GM18868 (cell line): ENCODE results near the gene DNAH17.
"Not testable (repeated sequence)": the region's sequence is repeated elsewhere in the genome, so short reads cannot be mapped to it uniquely, and the experiment has no call there.

Experiments
- ATAC-seq: cut with Tn5 transposase; IDR thresholded peaks from one replicate; pipeline ENCODE4 v1.9.1; 2021; ENCODE audit warnings: mild to moderate bottlenecking, moderate library complexity; ENCODE audit not compliant: unreplicated experiment

DNAH17 gene

DNA sequence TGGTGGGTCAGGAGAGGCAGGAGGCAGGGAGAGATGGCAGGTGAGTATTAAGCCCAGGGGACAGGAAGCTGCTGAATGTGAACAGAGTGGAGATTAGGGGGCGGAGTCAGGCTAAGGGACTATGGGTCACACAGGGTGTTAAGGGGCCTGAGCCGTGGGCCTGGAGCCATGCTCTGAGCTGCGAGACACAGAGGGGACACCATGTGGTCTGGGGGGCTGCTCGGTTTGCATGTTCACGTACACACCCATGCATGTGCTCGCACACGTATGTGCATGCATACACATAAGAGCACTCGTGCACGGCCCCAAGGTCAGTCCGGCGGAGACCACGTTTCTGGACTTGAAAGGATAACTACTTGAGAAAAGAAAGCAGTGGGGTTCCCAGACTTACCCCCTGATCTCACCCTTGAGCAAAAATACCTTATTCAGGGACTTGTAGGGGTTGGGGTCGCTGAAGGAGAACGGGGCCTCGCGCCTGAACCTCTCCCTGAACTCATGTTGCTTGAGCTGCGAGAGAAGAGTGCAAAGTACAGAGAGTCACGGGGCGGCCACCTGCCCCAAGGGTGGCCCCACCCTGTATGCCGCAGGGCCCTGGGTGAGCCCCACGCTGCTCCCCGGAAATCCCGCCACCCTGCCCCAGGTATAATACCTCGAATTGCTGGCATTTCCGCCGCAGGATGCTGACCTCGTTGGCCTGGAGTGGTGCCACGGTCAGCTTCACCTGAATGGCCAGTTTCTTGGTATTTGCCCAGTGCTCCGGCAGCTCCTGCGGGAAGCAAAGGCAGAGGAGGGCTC is 50.8 kb downstream of the DNAH17 start:
- ATAC-seq, result no peak

DNA sequence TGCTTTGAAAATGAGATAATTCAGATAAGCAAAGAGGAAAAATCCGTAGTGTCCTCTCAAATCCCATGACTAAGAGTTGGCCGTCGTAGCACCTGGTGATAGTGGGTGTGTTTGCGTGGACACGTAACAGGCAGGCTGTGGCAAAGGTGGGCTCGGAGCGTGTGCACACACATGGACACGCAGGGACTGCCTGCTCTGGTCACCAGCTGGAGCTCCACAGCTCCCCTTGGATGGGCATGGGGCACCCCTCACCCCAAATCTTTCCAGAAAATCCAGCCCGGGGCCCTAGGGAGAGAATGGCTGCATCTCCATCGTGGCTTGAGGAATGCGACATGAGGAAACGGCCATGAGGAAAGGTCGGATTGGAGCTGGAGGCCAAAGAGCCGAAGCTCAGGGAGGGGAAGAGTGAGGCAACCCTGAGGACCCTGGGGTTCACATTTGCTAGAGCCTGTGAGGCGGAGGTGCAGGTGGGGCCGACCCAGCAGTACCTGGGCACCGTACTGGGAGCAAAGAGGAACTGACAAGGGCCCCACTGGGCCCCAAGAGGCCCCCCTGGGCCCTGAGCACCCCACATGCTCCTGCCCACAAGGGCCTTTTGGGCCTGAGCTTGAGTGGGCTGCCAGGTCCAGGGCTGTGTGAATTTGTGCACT is 51.6 kb downstream of the DNAH17 start:
- no peak for ATAC-seq

DNA sequence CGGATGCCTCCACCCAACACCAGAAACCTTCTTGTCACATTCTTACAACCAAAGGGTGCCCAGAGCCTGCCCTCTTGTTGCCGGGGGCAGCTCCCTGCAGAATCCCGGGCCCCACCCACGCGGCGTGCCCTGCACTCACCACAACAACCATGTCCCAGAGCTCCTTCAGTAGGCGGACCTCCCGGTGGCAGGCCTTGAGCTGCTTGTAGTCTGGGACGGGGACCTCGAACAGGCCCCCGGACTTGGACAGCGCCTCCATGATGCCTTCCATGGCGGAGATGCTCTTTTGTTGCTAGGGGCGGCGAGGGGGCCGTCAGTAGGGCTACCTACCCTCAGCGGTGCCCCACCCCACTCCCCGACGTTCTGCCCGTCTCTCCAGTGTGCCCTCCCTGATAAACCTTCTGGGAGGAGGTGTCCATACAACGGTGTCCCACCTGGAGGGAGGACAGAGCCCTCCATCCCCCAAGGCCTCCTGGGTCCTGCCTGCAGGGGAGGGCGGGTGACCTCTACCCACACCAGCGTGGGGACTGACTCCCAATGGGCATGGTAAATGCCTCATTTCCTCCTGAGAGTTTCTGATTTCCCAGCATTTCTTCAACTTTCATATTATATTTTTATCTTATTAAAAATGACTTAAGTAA is 52.2 kb downstream of the DNAH17 start:
- ATAC-seq, result no peak

- ATAC-seq, result no peak
These were observed 53.1 kb downstream of the DNAH17 start for GRCh38 chr17:78523934-78524655.

GRCh38 chr17:78522031-78522809 is 55.0 kb downstream of the DNAH17 start:
- no peak for ATAC-seq

DNA sequence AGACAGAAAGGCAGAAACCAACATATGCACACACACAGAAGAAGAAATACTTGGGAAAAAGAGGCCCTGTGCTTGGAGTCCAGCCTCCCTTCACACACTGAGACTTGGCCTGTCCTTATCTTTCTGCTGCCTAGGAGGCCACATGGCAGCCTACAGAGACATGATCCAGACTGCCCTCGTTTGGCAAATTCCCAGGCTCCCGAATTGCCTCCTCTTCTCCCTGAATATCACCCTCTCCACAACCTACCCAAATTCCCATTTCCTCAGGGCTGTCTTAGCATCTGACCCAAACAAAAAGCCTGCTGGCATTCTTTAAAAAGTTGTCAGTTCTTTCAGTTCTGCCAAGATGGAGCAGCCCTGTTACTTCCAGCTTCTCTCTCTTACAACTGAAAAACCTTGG is 59.8 kb downstream of the DNAH17 start:
- no peak for ATAC-seq

- ATAC-seq, result no peak
These were observed 61.7 kb downstream of the DNAH17 start for GRCh38 chr17:78515480-78515879.

DNA sequence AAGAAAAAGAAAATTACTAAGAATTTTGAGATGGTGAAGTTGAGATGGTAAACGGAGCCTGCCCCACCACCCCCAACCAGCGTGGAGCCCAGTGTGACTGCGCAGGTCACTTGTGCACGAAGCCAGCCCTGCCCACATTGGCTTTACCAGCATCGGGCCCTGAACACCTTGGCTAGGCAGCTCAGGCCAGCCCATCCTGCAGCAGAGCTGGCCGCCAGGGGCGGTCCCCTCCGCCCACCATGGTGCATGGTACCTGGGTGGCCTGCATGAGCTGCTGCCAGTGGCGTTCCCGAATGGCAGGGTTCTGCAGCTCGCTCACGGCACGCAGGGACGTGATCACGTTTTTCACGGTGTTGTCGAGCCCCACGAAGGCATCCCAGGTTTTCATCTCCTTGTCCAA is 62.7 kb downstream of the DNAH17 start:
- no peak for ATAC-seq

GRCh38 chr17:78512976-78513375 is 64.2 kb downstream of the DNAH17 start:
- ATAC-seq, result no peak

DNA sequence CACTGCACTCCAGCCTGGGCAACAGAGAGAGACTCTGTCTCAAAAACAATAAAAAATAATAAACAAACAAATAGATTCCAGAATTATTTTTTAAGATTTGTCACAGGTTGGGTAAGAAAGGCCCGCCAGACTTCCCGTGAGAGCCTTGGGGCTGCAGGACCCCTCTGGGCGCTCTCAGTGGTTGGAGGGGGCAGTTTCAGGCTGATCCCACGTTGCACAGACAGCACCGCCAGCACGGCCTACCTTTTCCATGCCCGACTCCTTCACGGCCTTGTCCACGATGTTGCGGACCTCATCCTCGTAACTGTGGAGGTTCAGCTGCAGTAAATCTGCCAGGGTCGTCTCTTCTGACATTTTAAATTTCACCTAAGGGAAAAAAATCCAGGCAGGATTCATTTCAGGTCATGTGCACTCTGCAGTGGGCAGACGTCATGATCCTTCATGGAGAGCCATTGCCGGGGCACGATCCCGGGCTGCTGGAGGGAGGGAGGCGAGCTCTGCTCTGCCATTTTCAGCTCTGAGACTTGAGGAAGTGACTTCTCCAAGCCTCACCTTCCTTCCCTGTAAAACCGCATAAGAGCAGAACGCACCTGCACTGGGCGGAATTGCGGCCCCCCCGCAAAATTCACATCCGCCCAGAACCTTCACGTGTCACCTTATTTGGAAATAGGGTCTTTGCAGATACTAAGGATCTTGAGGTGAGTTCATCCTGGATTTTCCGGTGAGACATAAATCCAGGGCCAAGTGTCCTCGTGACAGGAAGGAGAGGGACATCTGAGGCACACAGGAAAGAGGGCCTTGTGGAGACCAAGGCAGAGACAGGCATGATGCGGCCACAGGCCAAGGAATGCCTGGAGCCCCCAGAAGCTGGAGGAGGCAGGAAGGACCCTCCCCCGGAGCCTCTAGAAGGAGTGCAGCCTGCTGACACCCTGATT is 66.8 kb downstream of the DNAH17 start:
- ATAC-seq, result no peak

- no peak for ATAC-seq
These were observed 69.7 kb downstream of the DNAH17 start for GRCh38 chr17:78507526-78507925.

DNA sequence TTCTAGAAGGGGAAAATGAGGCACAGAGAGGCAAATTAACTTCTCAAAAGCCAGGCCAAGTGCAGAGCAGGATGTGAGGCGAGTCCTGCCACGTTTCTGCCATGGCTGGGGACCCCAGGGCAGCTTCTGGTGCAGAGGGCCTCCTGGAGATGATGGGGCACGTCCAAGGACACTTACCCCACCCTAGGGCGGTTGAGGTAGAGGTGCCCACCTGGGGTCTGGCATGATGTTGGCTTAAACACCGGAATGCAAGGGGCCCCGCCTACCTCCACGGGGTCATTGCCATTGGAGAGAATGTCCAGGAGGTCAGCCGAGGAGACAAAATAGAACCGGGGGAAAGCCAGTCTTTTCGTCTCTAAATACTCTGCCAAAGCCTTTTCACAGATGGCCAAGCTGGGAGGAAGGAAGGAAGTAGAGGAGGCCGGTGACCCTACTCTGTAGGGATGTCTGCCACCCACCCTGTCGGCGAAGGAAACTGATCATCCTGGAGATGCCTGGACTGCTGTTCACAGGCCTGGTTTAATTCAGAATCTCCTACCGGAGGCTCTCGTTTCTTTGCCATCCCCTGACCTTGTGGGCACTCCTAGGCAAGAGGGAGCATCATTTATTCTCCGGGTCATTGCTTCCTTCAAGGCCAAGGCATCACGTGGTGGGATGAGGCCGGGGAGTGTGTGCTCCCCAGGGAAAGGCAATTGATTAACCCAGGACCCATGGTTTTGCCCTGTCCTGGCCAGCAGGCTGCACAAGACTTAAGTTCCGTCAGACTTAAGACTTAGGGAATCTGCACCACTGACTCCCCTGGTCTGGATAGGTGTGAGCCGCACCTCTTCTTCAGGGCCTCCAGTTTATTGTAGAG is 70.5 kb downstream of the DNAH17 start:
- no peak for ATAC-seq

- no peak for ATAC-seq
These were observed 72.9 kb downstream of the DNAH17 start for GRCh38 chr17:78504156-78504925.

DNA sequence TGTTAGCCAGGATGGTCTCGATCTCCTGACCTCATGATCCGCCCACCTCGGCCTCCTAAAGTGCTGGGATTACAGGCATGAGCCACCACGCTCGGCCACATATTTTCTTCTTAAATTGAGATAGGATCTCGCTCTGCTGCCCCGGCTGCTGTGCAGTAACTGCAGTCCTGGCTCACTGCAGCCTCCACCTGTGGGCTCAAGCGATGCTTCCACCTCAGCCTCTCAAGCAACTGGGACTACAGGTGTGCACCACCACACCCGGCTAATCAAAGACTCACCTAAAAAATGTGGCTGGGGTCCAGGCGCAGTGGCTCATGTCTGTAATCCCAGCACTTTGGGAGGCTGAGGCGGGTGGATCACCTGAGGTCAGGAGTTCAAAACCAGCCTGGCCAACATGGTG is 73.8 kb downstream of the DNAH17 start:
- ATAC-seq, result not testable (repeated sequence)

DNA sequence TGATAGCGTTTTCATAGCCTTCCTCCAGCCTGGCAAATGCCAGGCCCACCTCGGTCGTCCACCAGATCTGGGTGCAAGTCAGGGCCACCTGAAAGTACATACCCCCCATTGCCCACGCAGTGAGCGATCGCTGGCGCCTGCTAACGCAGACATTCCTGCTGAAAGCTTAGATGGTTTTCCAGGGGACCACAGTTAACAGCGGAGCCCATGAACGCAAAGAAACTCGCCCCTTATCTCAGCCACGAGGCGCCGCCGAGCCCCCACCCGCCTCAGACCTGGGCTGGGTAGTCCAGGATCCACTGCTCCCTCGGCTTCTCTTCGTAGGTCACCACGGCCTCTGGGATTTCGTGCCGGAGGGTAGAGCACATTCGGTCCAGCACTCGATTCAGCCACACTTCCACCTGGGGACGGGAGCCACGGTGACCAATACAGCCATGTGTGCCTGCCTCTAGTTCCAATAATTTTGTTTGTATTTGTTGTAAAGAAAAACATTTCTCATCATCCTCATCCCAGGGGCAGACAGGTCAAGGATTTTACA is 74.5 kb downstream of the DNAH17 start:
- no peak for ATAC-seq

- no peak for ATAC-seq
These were observed 75.8 kb downstream of the DNAH17 start for GRCh38 chr17:78501241-78502036.

- ATAC-seq, result no peak
These were observed 76.4 kb downstream of the DNAH17 start for GRCh38 chr17:78500806-78501205.
